Smooth muscle cell (in vitro differentiated cells): ENCODE measurements around the gene ACBD3. TPM values are rescaled to one million over a fixed set of nuclear protein-coding genes. Genes with fewer than 3 reads are reported as not detected.
"Not testable (repeated sequence)": the region's sequence is repeated elsewhere in the genome, so short reads cannot be mapped to it uniquely, and the experiment has no call there.

Experiments
- DNase-seq: peaks from one replicate; lab custom pipeline; 2025; ENCODE audit not compliant: unreplicated experiment; lab: John Stamatoyannopoulos, UW
- H2AFZ ChIP-seq: fragments of 200-600 bp; sonication (generic); 2 replicates; pipeline ENCODE4 v1.6.0; 2016; ENCODE audit warnings: antibody characterized with exemption, low read depth, mild to moderate bottlenecking
- H3F3A ChIP-seq: fragments of 200-600 bp; sonication (generic); 2 replicates; pipeline ENCODE4 v1.6.0; 2017; ENCODE audit warnings: antibody characterized with exemption, low read depth
- H3K27ac ChIP-seq: fragments of 200-600 bp; sonication (generic); 2 replicates; pipeline ENCODE4 v1.5.1; 2016; ENCODE audit warnings: low read depth, mild to moderate bottlenecking
- H3K27me3 ChIP-seq: fragments of 200-600 bp; sonication (generic); 2 replicates; pipeline ENCODE4 v1.6.1; 2016; ENCODE audit warnings: low read depth, mild to moderate bottlenecking
- H3K36me3 ChIP-seq: fragments of 200-600 bp; sonication (generic); 2 replicates; pipeline ENCODE4 v1.5.1; 2016; ENCODE audit warnings: low read depth
- H3K4me1 ChIP-seq: fragments of 200-600 bp; sonication (generic); 2 replicates; pipeline ENCODE4 v1.5.1; 2016; ENCODE audit warnings: low read depth
- H3K4me2 ChIP-seq: fragments of 200-600 bp; sonication (generic); 2 replicates; pipeline ENCODE4 v1.6.0; 2016; ENCODE audit warnings: mild to moderate bottlenecking
- H3K4me3 ChIP-seq: fragments of 200-600 bp; sonication (generic); 2 replicates; pipeline ENCODE4 v1.5.1; 2016; ENCODE audit warnings: mild to moderate bottlenecking
- H3K79me2 ChIP-seq: fragments of 200-600 bp; sonication (generic); 2 replicates; pipeline ENCODE4 v1.6.0; 2016; ENCODE audit warnings: low read depth, mild to moderate bottlenecking
- H3K9ac ChIP-seq: fragments of 200-600 bp; sonication (generic); 2 replicates; pipeline ENCODE4 v1.6.0; 2016; ENCODE audit warnings: low read depth
- H3K9me3 ChIP-seq: fragments of 200-600 bp; sonication (generic); replicated peaks from 2 replicates; pipeline ENCODE4 v1.5.1; 2016; ENCODE audit warnings: low read depth
- H4K20me1 ChIP-seq: fragments of 200-600 bp; sonication (generic); 2 replicates; pipeline ENCODE4 v1.6.0; 2016; ENCODE audit warnings: low read depth
- CTCF ChIP-seq: fragments of 200-600 bp; sonication (generic); IDR thresholded peaks from 2 replicates; pipeline ENCODE4 v1.5.1; 2017; ENCODE audit warnings: borderline replicate concordance, mild to moderate bottlenecking, antibody characterized with exemption; ENCODE audit not compliant: insufficient read depth, poor library complexity, severe bottlenecking
- WGBS: methylation state at CpG from one replicate; pipeline ENCODE4 v1.1.7; 2016; ENCODE audit warnings: low lambda C conversion rate; 5-methylcytosine and 5-hydroxymethylcytosine counted together
- polyA plus RNA-seq: library from polyadenylated mRNA; unstranded; fragments of >200 nt; fragmentation: Nextera tagmentation; extraction: Ambion mirVana; gene quantifications from 2 replicates; pipeline ENCODE4 v1.2.1, GENCODE V29; 2016
- total RNA-seq: library from RNA; depleted of rRNA; stranded (reverse); fragments of >200 nt; gene quantifications from 2 replicates; pipeline ENCODE4 v1.2.3, GENCODE V29; 2014

Gene ACBD3
- total and polyA plus RNA-seq, 2 experiments from 2014 or later = 82.0 to 118 TPM

- Histone ChIP-seq H4K20me1 (no peaks in the 10 kb centered on the region), H3K4me2 (no peak overlapping the region), H3K4me1 (no peaks in the 10 kb centered on the region), H3K9ac (no peak overlapping the region), H3K4me3 (no peak overlapping the region), H3F3A (no peaks in the 10 kb centered on the region), H3K79me2 (no peaks in the 10 kb centered on the region), H3K27me3 (no peaks in the 10 kb centered on the region), H3K9me3 (no peaks in the 10 kb centered on the region), H3K27ac (no peak overlapping the region), H2AFZ (no peak overlapping the region), H3K36me3 (no peaks in the 10 kb centered on the region)
- TF ChIP-seq CTCF = no peak
- 83% methylated on average over 1 of the region's 1 CpG for WGBS
- no peak for DNase-seq
Observed at GRCh38 chr1:226203240-226203639, 16.7 kb upstream of the ACBD3 start.

GRCh38 chr1:226202666-226203065 lies 16.1 kb upstream of the ACBD3 start:
- not testable (repeated sequence) for H3K79me2 ChIP-seq, H3K4me1 ChIP-seq, H3K27me3 ChIP-seq, H3K9me3 ChIP-seq, DNase-seq, H3K27ac ChIP-seq, H3K4me3 ChIP-seq, H4K20me1 ChIP-seq, H3K4me2 ChIP-seq, H3K36me3 ChIP-seq, H3F3A ChIP-seq, H3K9ac ChIP-seq, H2AFZ ChIP-seq
- WGBS = 86% methylated on average over 6 of the region's 6 CpGs

- 92% methylated on average over 3 of the region's 3 CpGs for WGBS
- H3K4me3 ChIP-seq = no peak overlapping the region
Observed at GRCh38 chr1:226202246-226202645, 15.7 kb upstream of the ACBD3 start.

GRCh38 chr1:226201029-226201593 lies 14.6 kb upstream of the ACBD3 start:
- TF ChIP-seq CTCF = peak; percentile 21

More at GRCh38 chr1:226202246-226202645, 15.7 kb upstream of the ACBD3 start:
- Histone ChIP-seq H3K4me1 (no peaks in the 10 kb centered on the region), H3K36me3 (no peaks in the 10 kb centered on the region), H3K27me3 (no peaks in the 10 kb centered on the region), H3K79me2 (no peaks in the 10 kb centered on the region), H4K20me1 (no peaks in the 10 kb centered on the region), H3K27ac (no peak overlapping the region), H3K9ac (no peak overlapping the region), H3K9me3 (no peaks in the 10 kb centered on the region), H3F3A (no peaks in the 10 kb centered on the region), H2AFZ (no peak overlapping the region), H3K4me2 (no peak overlapping the region)
- DNase-seq = no peak
- TF ChIP-seq CTCF = no peak

More at GRCh38 chr1:226201029-226201593, 14.6 kb upstream of the ACBD3 start:
- Histone ChIP-seq H3K9ac (no peak overlapping the region), H2AFZ (no peak overlapping the region), H3K79me2 (no peaks in the 10 kb centered on the region), H3K4me2 (no peak overlapping the region), H4K20me1 (no peaks in the 10 kb centered on the region), H3K4me3 (no peak overlapping the region), H3K27me3 (no peaks in the 10 kb centered on the region), H3F3A (no peaks in the 10 kb centered on the region), H3K27ac (no peak overlapping the region), H3K4me1 (no peaks in the 10 kb centered on the region), H3K36me3 (no peaks in the 10 kb centered on the region), H3K9me3 (no peaks in the 10 kb centered on the region)
- DNase-seq = no peak
- 43% methylated on average over 5 of the region's 5 CpGs for WGBS
